Activated T-cell treated with anti-CD3 and anti-CD28 coated beads, Interleukin-2, amount 50 U/mL, for 4 hours (primary cell): ENCODE data around the gene MED23. TPM values are rescaled to one million over a fixed set of nuclear protein-coding genes. Genes with fewer than 3 reads are reported as not detected.

ENCODE experiments used
- ATAC-seq, 2 donors: fragments of 200-7000 bp; cut with Tn5 transposase; one replicate each; pipeline ENCODE4 v1.10.0; 2021
- DNase-seq: peaks from one replicate; pipeline ENCODE4 v3.0.0-alpha.2; 2020
- H3K27me3 Mint-ChIP-seq: one replicate; pipeline ENCODE4 v1.8.0; 2021; ENCODE audit warnings: low read depth, mixed read lengths
- H3K36me3 Mint-ChIP-seq: one replicate; pipeline ENCODE4 v1.8.0; 2022; ENCODE audit warnings: mixed read lengths; ENCODE audit not compliant: insufficient read depth
- H3K4me1 Mint-ChIP-seq: one replicate; pipeline ENCODE4 v1.8.0; 2021; ENCODE audit warnings: low read depth, mixed read lengths
- H3K4me3 Mint-ChIP-seq: one replicate; pipeline ENCODE4 v1.8.0; 2021; ENCODE audit warnings: mild to moderate bottlenecking, moderate library complexity, mixed read lengths
- H3K9me3 Mint-ChIP-seq: one replicate; pipeline ENCODE4 v1.8.0; 2021; ENCODE audit warnings: mixed read lengths
- total RNA-seq, 3 donors: library from RNA; stranded (reverse); gene quantifications; one replicate each; pipeline ENCODE4 v1.2.1, GENCODE V29; 2021

The MED23 gene
- total RNA-seq, 3 donors from 2014 or later = 26.0 to 32.1 (median 29.0) TPM

- DNase-seq = no peak
- H3K9me3 Mint-ChIP-seq = no peaks in the 10 kb centered on the region
- H3K27me3 Mint-ChIP-seq = no peaks in the 10 kb centered on the region
- peaks cover under 1% of the 10 kb centered on the region for H3K36me3 Mint-ChIP-seq
- peak overlapping the region; percentile 99 for H3K4me3 Mint-ChIP-seq
- ATAC-seq = peak; percentile 8 to 9
- H3K4me1 Mint-ChIP-seq = peaks cover 29% of the 10 kb centered on the region
These were observed 684 bp upstream of the MED23 start for GRCh38 chr6:131628726-131629125.

GRCh38 chr6:131615275-131615674, 12.8 kb downstream of the MED23 start:
- ATAC-seq (no peak), DNase-seq (no peak)
- Mint-ChIP-seq H3K36me3 (peaks cover 25% of the 10 kb centered on the region), H3K27me3 (no peaks in the 10 kb centered on the region), H3K4me1 (peaks cover 1% of the 10 kb centered on the region), H3K4me3 (no peak overlapping the region), H3K9me3 (no peaks in the 10 kb centered on the region)

GRCh38 chr6:131613296-131613925, 14.6 kb downstream of the MED23 start:
- Mint-ChIP-seq H3K4me1 (no peaks in the 10 kb centered on the region), H3K27me3 (no peaks in the 10 kb centered on the region), H3K36me3 (peaks cover 30% of the 10 kb centered on the region), H3K9me3 (no peaks in the 10 kb centered on the region), H3K4me3 (no peak overlapping the region)
- ATAC-seq (peak in 1 of 2 donors; percentile 62), DNase-seq (no peak)

DNA sequence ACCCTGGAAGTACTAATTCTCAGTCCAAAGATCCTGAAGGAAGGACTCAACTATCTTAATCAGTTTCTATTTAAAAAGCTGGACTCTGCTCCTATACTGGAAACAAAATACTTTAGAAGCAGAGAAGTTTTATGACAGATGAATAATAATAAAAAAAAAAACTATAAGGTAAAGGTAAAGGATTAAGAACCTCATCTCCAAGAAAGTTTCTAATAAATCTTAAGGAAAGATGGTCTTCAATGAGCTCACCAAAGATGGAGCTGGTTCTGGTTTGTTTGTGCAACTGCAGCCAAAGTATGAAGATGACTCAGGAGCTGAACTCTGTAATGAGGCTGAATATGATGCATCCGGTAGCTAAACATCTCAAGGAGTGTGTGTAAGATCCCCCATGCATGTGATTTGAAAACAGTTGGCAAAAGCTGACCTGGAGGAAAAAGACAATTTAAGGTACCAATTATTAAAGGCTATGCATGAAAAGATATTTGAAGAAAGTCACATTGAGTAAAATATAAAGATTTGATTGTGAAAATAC, 25.2 kb downstream of the MED23 start:
- ATAC-seq = no peak
- no peaks in the 10 kb centered on the region for H3K4me1 Mint-ChIP-seq
- no peak overlapping the region for H3K4me3 Mint-ChIP-seq

DNA sequence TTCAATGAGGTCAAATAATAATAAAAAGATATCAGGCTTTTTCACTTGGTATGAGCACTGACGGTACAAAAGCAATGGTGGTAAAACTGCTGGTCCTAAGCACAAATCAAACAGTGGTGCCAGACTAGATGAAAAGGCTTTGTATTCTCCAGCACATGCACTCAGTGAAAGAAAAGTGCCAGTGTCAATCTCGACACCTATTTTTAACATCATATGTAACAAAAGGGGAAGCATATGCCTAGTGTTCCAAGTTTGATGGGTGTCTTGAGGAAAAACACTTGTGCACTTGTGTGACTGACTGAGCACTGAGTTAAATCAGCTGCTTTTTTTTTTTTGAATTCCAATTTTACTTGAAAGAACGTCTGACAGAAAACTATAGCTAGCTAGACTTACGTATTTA, 27.3 kb downstream of the MED23 start:
- ATAC-seq (no peak), DNase-seq (no peak)
- peaks cover 40% of the 10 kb centered on the region for H3K36me3 Mint-ChIP-seq

More for the DNA sequence above, 25.2 kb downstream of the MED23 start:
- Mint-ChIP-seq H3K27me3 (no peaks in the 10 kb centered on the region), H3K9me3 (no peaks in the 10 kb centered on the region), H3K36me3 (peaks cover 42% of the 10 kb centered on the region)
- no peak for DNase-seq

GRCh38 chr6:131597446-131597845, 30.6 kb downstream of the MED23 start:
- no peaks in the 10 kb centered on the region for H3K9me3 Mint-ChIP-seq
- peaks cover 49% of the 10 kb centered on the region for H3K36me3 Mint-ChIP-seq
- DNase-seq = no peak
- H3K4me1 Mint-ChIP-seq = no peaks in the 10 kb centered on the region
- peak in 1 of 2 donors; percentile 25 for ATAC-seq
- H3K4me3 Mint-ChIP-seq = no peak overlapping the region
- H3K27me3 Mint-ChIP-seq = no peaks in the 10 kb centered on the region

More for the DNA sequence above, 27.3 kb downstream of the MED23 start:
- Mint-ChIP-seq H3K9me3 (no peaks in the 10 kb centered on the region), H3K4me3 (no peak overlapping the region), H3K4me1 (no peaks in the 10 kb centered on the region), H3K27me3 (no peaks in the 10 kb centered on the region)

GRCh38 chr6:131594074-131594473, 34.0 kb downstream of the MED23 start:
- Mint-ChIP-seq H3K27me3 (no peaks in the 10 kb centered on the region), H3K36me3 (peaks cover 44% of the 10 kb centered on the region), H3K9me3 (no peaks in the 10 kb centered on the region), H3K4me1 (no peaks in the 10 kb centered on the region), H3K4me3 (no peak overlapping the region)
- DNase-seq = no peak
- ATAC-seq = no peak

GRCh38 chr6:131592935-131593334, 35.1 kb downstream of the MED23 start:
- Mint-ChIP-seq H3K36me3 (peaks cover 41% of the 10 kb centered on the region), H3K4me1 (no peaks in the 10 kb centered on the region), H3K27me3 (no peaks in the 10 kb centered on the region), H3K4me3 (no peak overlapping the region), H3K9me3 (no peaks in the 10 kb centered on the region)
- no peak for DNase-seq
- no peak for ATAC-seq

DNA sequence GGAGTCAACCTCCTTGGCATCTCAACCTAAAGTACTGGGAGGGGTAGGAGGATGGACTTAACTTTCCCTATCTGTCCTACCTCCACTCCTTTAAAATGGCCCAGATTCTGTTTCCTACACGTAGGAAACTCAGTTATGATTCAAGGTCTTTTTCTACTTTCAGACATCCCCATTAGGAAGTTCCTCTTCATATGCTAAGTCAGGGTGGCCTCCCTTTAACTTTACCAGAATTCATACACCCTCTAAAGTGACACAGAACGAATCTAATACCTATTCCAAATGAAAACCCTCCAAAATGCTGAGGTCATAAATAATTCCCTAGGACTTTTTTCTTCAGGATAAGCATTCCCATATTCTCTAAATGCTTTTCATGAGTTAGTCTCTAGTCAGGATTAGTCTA, 39.4 kb downstream of the MED23 start:
- H3K4me3 Mint-ChIP-seq = no peak overlapping the region
- H3K27me3 Mint-ChIP-seq = no peaks in the 10 kb centered on the region
- H3K4me1 Mint-ChIP-seq = no peaks in the 10 kb centered on the region
- no peaks in the 10 kb centered on the region for H3K9me3 Mint-ChIP-seq
- H3K36me3 Mint-ChIP-seq = peaks cover 35% of the 10 kb centered on the region
- ATAC-seq (no peak), DNase-seq (no peak)

- ATAC-seq = no peak
- Mint-ChIP-seq H3K4me1 (no peaks in the 10 kb centered on the region), H3K27me3 (no peaks in the 10 kb centered on the region)
These were observed 40.1 kb downstream of the MED23 start for GRCh38 chr6:131587909-131588308.

GRCh38 chr6:131586543-131586942, 41.5 kb downstream of the MED23 start:
- DNase-seq = no peak
- no peaks in the 10 kb centered on the region for H3K4me1 Mint-ChIP-seq
- H3K36me3 Mint-ChIP-seq = peaks cover 31% of the 10 kb centered on the region
- H3K4me3 Mint-ChIP-seq = no peak overlapping the region
- H3K9me3 Mint-ChIP-seq = no peaks in the 10 kb centered on the region
- no peaks in the 10 kb centered on the region for H3K27me3 Mint-ChIP-seq
- no peak for ATAC-seq

More at GRCh38 chr6:131587909-131588308, 40.1 kb downstream of the MED23 start:
- Mint-ChIP-seq H3K9me3 (no peaks in the 10 kb centered on the region), H3K4me3 (no peak overlapping the region), H3K36me3 (peaks cover 33% of the 10 kb centered on the region)
- DNase-seq = no peak

GRCh38 chr6:131581523-131581922, 46.5 kb downstream of the MED23 start:
- Mint-ChIP-seq H3K4me1 (no peaks in the 10 kb centered on the region), H3K36me3 (peaks cover 21% of the 10 kb centered on the region), H3K4me3 (no peak overlapping the region), H3K27me3 (no peaks in the 10 kb centered on the region), H3K9me3 (no peaks in the 10 kb centered on the region)
- no peak for DNase-seq
- no peak for ATAC-seq

DNA sequence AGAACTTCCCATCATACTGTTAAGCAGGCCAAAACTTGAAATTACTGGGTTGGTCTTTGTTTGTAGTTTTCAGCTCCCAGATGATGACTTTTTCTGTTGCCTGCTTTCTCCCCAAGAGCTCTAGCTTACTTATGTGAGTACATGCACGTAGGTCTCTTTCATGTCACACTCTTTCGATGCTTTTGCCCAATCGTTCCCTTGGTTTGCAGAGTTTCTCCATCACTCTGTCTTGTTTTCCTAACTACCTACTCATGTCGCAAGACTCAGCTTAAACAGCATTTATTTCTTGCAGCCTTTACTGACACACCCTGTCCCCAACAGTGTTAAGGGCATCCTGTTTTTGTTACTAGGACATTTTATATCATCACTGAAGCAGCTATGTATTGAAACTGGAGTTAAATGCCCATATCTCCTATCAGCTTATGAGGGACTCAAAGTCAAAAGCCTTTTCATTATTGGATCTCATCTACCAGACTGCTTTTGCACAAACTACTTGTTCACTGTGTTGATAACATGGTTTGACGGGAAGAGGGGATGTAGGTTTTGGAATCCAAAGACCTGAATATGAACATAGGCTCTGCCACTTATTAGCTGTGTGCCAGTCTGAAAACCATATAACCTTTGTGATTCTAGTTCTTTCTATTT, 52.1 kb downstream of the MED23 start:
- Mint-ChIP-seq H3K36me3 (peaks cover 34% of the 10 kb centered on the region), H3K27me3 (no peaks in the 10 kb centered on the region), H3K4me1 (no peaks in the 10 kb centered on the region), H3K4me3 (no peak overlapping the region), H3K9me3 (no peaks in the 10 kb centered on the region)
- ATAC-seq (no peak), DNase-seq (no peak)

DNA sequence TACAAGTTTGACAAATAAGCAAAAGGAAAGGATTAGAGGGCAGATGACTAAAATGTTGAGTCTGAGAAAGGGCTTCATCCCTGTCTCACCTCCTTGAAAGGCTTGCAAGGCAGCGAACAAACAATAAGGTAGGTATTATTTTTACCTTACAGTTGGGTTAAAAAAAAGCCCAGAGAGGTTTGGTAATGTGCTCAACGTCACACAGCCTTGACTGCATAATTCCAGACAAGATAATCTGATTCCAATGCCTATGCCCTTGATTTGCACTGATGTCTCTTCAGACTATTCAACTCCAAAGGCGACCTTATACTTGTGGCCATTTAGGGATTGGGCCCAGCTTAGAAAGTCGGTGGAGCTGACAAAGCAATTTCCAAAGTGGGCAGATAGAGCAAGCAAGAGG, 53.4 kb downstream of the MED23 start:
- Mint-ChIP-seq H3K27me3 (no peaks in the 10 kb centered on the region), H3K9me3 (no peaks in the 10 kb centered on the region), H3K36me3 (peaks cover 35% of the 10 kb centered on the region), H3K4me3 (no peak overlapping the region), H3K4me1 (no peaks in the 10 kb centered on the region)
- ATAC-seq (no peak), DNase-seq (no peak)

- DNase-seq = no peak
- Mint-ChIP-seq H3K9me3 (no peaks in the 10 kb centered on the region), H3K27me3 (no peaks in the 10 kb centered on the region), H3K36me3 (peaks cover 34% of the 10 kb centered on the region), H3K4me3 (no peak overlapping the region), H3K4me1 (no peaks in the 10 kb centered on the region)
- ATAC-seq = no peak
These were observed 53.9 kb downstream of the MED23 start for GRCh38 chr6:131574133-131574532.
